DMS79 (cell line): Measurements from ENCODE around the gene APOM.
A peak's percentile ranks its signal among the peaks of the same experiment; 100 is the strongest.

Source experiments
- DNase-seq: peaks from one replicate; lab custom pipeline; 2025; lab: John Stamatoyannopoulos, UW

APOM gene

GRCh38 chr6:31680226-31681134 is 24.8 kb downstream of the APOM start, which contains the start of gene LY6G5C:
Gene LY6G5C (minus strand): TSS chr6:31681067. CDS start chr6:31680373, 694 bp downstream.
- DNase-seq: peak; percentile 85

GRCh38 chr6:31681135-31681671 is 25.5 kb downstream of the APOM start:
- peak; percentile 45 for DNase-seq

GRCh38 chr6:31683591-31683990 is 27.9 kb downstream of the APOM start:
- no peak for DNase-seq

GRCh38 chr6:31686483-31686882 is 30.8 kb downstream of the APOM start:
- DNase-seq: no peak

GRCh38 chr6:31687321-31687720 is 31.6 kb downstream of the APOM start:
- DNase-seq: no peak

- DNase-seq: no peak
Measured at GRCh38 chr6:31687860-31688693, 32.4 kb downstream of the APOM start.

GRCh38 chr6:31689249-31690110 is 33.8 kb downstream of the APOM start:
- DNase-seq: no peak

GRCh38 chr6:31690231-31691077 is 34.8 kb downstream of the APOM start:
- no peak for DNase-seq

- no peak for DNase-seq
Measured at GRCh38 chr6:31691078-31691463, 35.4 kb downstream of the APOM start.

- no peak for DNase-seq
Measured at GRCh38 chr6:31691564-31692108, 35.9 kb downstream of the APOM start.

GRCh38 chr6:31692353-31692752 is 36.7 kb downstream of the APOM start:
- no peak for DNase-seq

GRCh38 chr6:31692886-31693285 is 37.2 kb downstream of the APOM start:
- DNase-seq: no peak

GRCh38 chr6:31693535-31693934 is 37.8 kb downstream of the APOM start:
- no peak for DNase-seq

- DNase-seq: no peak
Measured at GRCh38 chr6:31697555-31697954, 41.9 kb downstream of the APOM start.

GRCh38 chr6:31700740-31701401 is 45.2 kb downstream of the APOM start:
- no peak for DNase-seq

- DNase-seq: peak; percentile 65
Measured at GRCh38 chr6:31701666-31702404, 46.1 kb downstream of the APOM start.

- DNase-seq: no peak
Measured at GRCh38 chr6:31702405-31702818, 46.7 kb downstream of the APOM start.

- DNase-seq: peak; percentile 94
Measured at GRCh38 chr6:31702819-31703716, 47.4 kb downstream of the APOM start, which contains the start of gene ABHD16A. Gene ABHD16A (minus strand): TSS chr6:31703324. CDS start chr6:31703281, 43 bp downstream.
